EL (cell line): ENCODE measurements around the gene CALR.
"Not testable (repeated sequence)": the region's sequence is repeated elsewhere in the genome, so short reads cannot be mapped to it uniquely, and the experiment has no call there.

Experiments
- DNase-seq: peaks from one replicate; pipeline ENCODE4 v3.0.0-alpha.2; 2016

Gene CALR

GRCh38 chr19:12953799-12954611 lies 15.6 kb downstream of the CALR start:
- DNase-seq = no peak

- DNase-seq = no peak
Observed at GRCh38 chr19:12954612-12954962, 16.2 kb downstream of the CALR start.

GRCh38 chr19:12955575-12955974 lies 17.2 kb downstream of the CALR start:
- DNase-seq = not testable (repeated sequence)

GRCh38 chr19:12955996-12956395 lies 17.6 kb downstream of the CALR start:
- DNase-seq = no peak

GRCh38 chr19:12956446-12957388 lies 18.3 kb downstream of the CALR start, which contains the start of gene GADD45GIP1:
GADD45GIP1 (minus strand) TSS chr19:12957223; CDS start chr19:12957212, 11 bp downstream.
- DNase-seq = peak; percentile 79

GRCh38 chr19:12957389-12957952 lies 19.1 kb downstream of the CALR start:
- DNase-seq = not testable (repeated sequence)

GRCh38 chr19:12959481-12959880 lies 21.1 kb downstream of the CALR start:
- DNase-seq = no peak

GRCh38 chr19:12965017-12965811 lies 26.8 kb downstream of the CALR start:
- peak; percentile 75 for DNase-seq

- no peak for DNase-seq
Observed at GRCh38 chr19:12965812-12966135, 27.4 kb downstream of the CALR start.

- no peak for DNase-seq
Observed at GRCh38 chr19:12967907-12968306, 29.5 kb downstream of the CALR start.

- no peak for DNase-seq
Observed at GRCh38 chr19:12969292-12969988, 31.0 kb downstream of the CALR start, which contains the start of gene DAND5. DAND5 (plus strand) TSS chr19:12969576; CDS start chr19:12969661, 85 bp downstream.

- DNase-seq = no peak
Observed at GRCh38 chr19:12970070-12970820, 31.8 kb downstream of the CALR start.

GRCh38 chr19:12973236-12973635 lies 34.8 kb downstream of the CALR start:
- no peak for DNase-seq

- no peak for DNase-seq
Observed at GRCh38 chr19:12974301-12975220, 36.2 kb downstream of the CALR start.

- no peak for DNase-seq
Observed at GRCh38 chr19:12975221-12975741, 36.9 kb downstream of the CALR start.

- not testable (repeated sequence) for DNase-seq
Observed at GRCh38 chr19:12976109-12976508, 37.7 kb downstream of the CALR start.

- no peak for DNase-seq
Observed at GRCh38 chr19:12979974-12980373, 41.6 kb downstream of the CALR start.

- no peak for DNase-seq
Observed at GRCh38 chr19:12982648-12983047, 44.2 kb downstream of the CALR start.

- no peak for DNase-seq
Observed at GRCh38 chr19:12983091-12983490, 44.7 kb downstream of the CALR start.
